ENCODE data around the gene HLF. TPM values are rescaled to one million over a fixed set of nuclear protein-coding genes. Genes with fewer than 3 reads are reported as not detected.

The HLF gene
- total and polyA plus RNA-seq, 8 donors, result 1.6 to 42.4 (median 9.6) TPM

- Histone ChIP-seq H3K4me3 (peak overlapping the region; percentile 49 to 58 (median 55)), H3K4me1 (peaks cover 13 to 52% (median 34%) of the 10 kb centered on the region in 4 donors), H3K9me3 (no peaks in the 10 kb centered on the region), H3K36me3 (no peaks in the 10 kb centered on the region), H3K27ac (peak overlapping the region in 1 of 5 donors; percentile 9), H3K27me3 (peaks cover 0 to 41% (median 24%) of the 10 kb centered on the region in 3 donors)
- no peak for TF ChIP-seq EP300 (IDR thresholded peaks at IDR 0.05)
- no peak for TF ChIP-seq POLR2AphosphoS5 (IDR thresholded peaks at IDR 0.05)
- TF ChIP-seq POLR2A (IDR thresholded peaks at IDR 0.05), result no peak
- TF ChIP-seq CTCF (IDR thresholded peaks at IDR 0.05), result no peak
- WGBS, 5 donors, result 4 to 13% (median 7%) methylated on average over 27 to 31 of the region's 31 CpGs
- no peak for DNase-seq
- intact Hi-C loops (cut with DNase I; ENCODE audit: low total_unique reads), result no loop called here
Observed at GRCh38 chr17:55263569-55264277, 1.0 kb upstream of the HLF start.

GRCh38 chr17:55264278-55264644 lies 499 bp upstream of the HLF start:
- no peaks in the 10 kb centered on the region for H3K36me3 ChIP-seq
- H3K27me3 ChIP-seq, result peaks cover 0 to 41% (median 24%) of the 10 kb centered on the region in 3 donors
- peak in 1 of 2 donors; percentile 41 for DNase-seq
- 2 to 7% (median 5%) methylated on average over 13 of the region's 13 CpGs for WGBS, 5 donors
- peak overlapping the region in 1 of 5 donors; percentile 50 for H3K27ac ChIP-seq
- H3K4me3 ChIP-seq, result peak overlapping the region; percentile 49 to 58 (median 55)
- H3K4me1 ChIP-seq, result peaks cover 13 to 57% (median 37%) of the 10 kb centered on the region in 4 donors
- no peak for TF ChIP-seq EP300 (IDR thresholded peaks at IDR 0.05)
- no peak for TF ChIP-seq CTCF (IDR thresholded peaks at IDR 0.05)
- no peak for TF ChIP-seq POLR2AphosphoS5 (IDR thresholded peaks at IDR 0.05)
- no peak for TF ChIP-seq POLR2A (IDR thresholded peaks at IDR 0.05)
- intact Hi-C loops (cut with DNase I; ENCODE audit: low total_unique reads), result no loop called here
- no peaks in the 10 kb centered on the region for H3K9me3 ChIP-seq

- peak in 1 of 2 donors; percentile 55 for DNase-seq
- H3K9me3 ChIP-seq, result no peaks in the 10 kb centered on the region
- H3K27me3 ChIP-seq, result peaks cover 0 to 41% (median 24%) of the 10 kb centered on the region in 3 donors
- TF ChIP-seq POLR2A (IDR thresholded peaks at IDR 0.05), result no peak
- no peak for TF ChIP-seq CTCF (IDR thresholded peaks at IDR 0.05)
- no peak for TF ChIP-seq POLR2AphosphoS5 (IDR thresholded peaks at IDR 0.05)
- TF ChIP-seq EP300 (IDR thresholded peaks at IDR 0.05), result no peak
- H3K27ac ChIP-seq, result peak overlapping the region; percentile 18 to 89 (median 84)
- peaks cover 13 to 60% (median 37%) of the 10 kb centered on the region in 4 donors for H3K4me1 ChIP-seq
- intact Hi-C loops (cut with DNase I; ENCODE audit: low total_unique reads), result no loop called here
- no peaks in the 10 kb centered on the region for H3K36me3 ChIP-seq
- peak overlapping the region; percentile 49 to 58 (median 55) for H3K4me3 ChIP-seq
- 0 to 5% (median 1%) methylated on average over 43 to 52 of the region's 52 CpGs for WGBS, 5 donors
Observed at GRCh38 chr17:55265311-55266021, 706 bp downstream of the HLF start.

- 15 to 20% (median 16%) methylated on average over 22 to 25 of the region's 25 CpGs for WGBS, 5 donors
- Histone ChIP-seq H3K9me3 (no peaks in the 10 kb centered on the region), H3K27me3 (peaks cover 0 to 41% (median 24%) of the 10 kb centered on the region in 3 donors), H3K36me3 (no peaks in the 10 kb centered on the region), H3K4me1 (peaks cover 13 to 65% (median 37%) of the 10 kb centered on the region in 4 donors), H3K27ac (peak overlapping the region; percentile 18 to 89 (median 84)), H3K4me3 (peak overlapping the region; percentile 49 to 58 (median 55))
- intact Hi-C loops (cut with DNase I; ENCODE audit: low total_unique reads), result no loop called here
- DNase-seq, result peak in 1 of 2 donors; percentile 59
- TF ChIP-seq EP300 (IDR thresholded peaks at IDR 0.05) (no peak), CTCF (IDR thresholded peaks at IDR 0.05) (no peak), POLR2AphosphoS5 (IDR thresholded peaks at IDR 0.05) (no peak), POLR2A (IDR thresholded peaks at IDR 0.05) (no peak)
Observed at GRCh38 chr17:55266051-55266957, 1.5 kb downstream of the HLF start.

Measured in stomach (tissue), 9 donors.